OCI-LY1 (cell line): ENCODE measurements around the gene EDDM13.
"Not testable (repeated sequence)": the region's sequence is repeated elsewhere in the genome, so short reads cannot be mapped to it uniquely, and the experiment has no call there.

Experiments
- CTCF ChIP-seq: fragments of 200-600 bp; sonication (generic), shearing (Covaris generic); IDR thresholded peaks from 2 replicates; pipeline ENCODE4 v1.5.1; 2017; ENCODE audit warnings: mild to moderate bottlenecking, antibody characterized with exemption, low read length, moderate library complexity, mixed read lengths
- EZH2 ChIP-seq: fragments of 200-600 bp; sonication (generic), shearing (Covaris generic); IDR thresholded peaks from 2 replicates; pipeline ENCODE4 v1.8.0; 2017; ENCODE audit warnings: borderline replicate concordance, mixed run types, mild to moderate bottlenecking, antibody characterized with exemption, low read length, moderate library complexity, mixed read lengths

GRCh38 chr19:56245764-56246163, 26.8 kb upstream of the EDDM13 start:
- TF ChIP-seq EZH2 = not testable (repeated sequence)
- peak; percentile 35 for TF ChIP-seq CTCF
